ENCODE results near the gene ZNF397.

- TF ChIP-seq, protein P1, sequence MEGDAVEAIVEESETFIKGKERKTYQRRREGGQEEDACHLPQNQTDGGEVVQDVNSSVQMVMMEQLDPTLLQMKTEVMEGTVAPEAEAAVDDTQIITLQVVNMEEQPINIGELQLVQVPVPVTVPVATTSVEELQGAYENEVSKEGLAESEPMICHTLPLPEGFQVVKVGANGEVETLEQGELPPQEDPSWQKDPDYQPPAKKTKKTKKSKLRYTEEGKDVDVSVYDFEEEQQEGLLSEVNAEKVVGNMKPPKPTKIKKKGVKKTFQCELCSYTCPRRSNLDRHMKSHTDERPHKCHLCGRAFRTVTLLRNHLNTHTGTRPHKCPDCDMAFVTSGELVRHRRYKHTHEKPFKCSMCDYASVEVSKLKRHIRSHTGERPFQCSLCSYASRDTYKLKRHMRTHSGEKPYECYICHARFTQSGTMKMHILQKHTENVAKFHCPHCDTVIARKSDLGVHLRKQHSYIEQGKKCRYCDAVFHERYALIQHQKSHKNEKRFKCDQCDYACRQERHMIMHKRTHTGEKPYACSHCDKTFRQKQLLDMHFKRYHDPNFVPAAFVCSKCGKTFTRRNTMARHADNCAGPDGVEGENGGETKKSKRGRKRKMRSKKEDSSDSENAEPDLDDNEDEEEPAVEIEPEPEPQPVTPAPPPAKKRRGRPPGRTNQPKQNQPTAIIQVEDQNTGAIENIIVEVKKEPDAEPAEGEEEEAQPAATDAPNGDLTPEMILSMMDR (conservative IDR thresholded peaks at IDR 0.05): no peak
- TF ChIP-seq ZFX (IDR thresholded peaks at IDR 0.05): no peak
Measured at GRCh38 chr18:35246831-35247230, 6.0 kb downstream of the ZNF397 start.

All from C4-2B (cell line).